HL-60/S4 (cell line): Measurements from ENCODE around the gene ZBTB32.
"Not testable (repeated sequence)": the region's sequence is repeated elsewhere in the genome, so short reads cannot be mapped to it uniquely, and the experiment has no call there.

ENCODE experiments used
- in situ Hi-C: fragments of 300-500 bp; cut with MboI; formaldehyde crosslinking; loops from 2 replicates; pipeline ENCODE4 v1.14.3; 2022; ENCODE audit warnings: low sequenced_read_pairs

ZBTB32 gene, protein sequence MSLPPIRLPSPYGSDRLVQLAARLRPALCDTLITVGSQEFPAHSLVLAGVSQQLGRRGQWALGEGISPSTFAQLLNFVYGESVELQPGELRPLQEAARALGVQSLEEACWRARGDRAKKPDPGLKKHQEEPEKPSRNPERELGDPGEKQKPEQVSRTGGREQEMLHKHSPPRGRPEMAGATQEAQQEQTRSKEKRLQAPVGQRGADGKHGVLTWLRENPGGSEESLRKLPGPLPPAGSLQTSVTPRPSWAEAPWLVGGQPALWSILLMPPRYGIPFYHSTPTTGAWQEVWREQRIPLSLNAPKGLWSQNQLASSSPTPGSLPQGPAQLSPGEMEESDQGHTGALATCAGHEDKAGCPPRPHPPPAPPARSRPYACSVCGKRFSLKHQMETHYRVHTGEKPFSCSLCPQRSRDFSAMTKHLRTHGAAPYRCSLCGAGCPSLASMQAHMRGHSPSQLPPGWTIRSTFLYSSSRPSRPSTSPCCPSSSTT

GRCh38 chr19:35704218-35704617 is at the start of gene ZBTB32:
Gene ZBTB32, plus strand, starts transcription at chr19:35704558. Its CDS starts 10,069 bp downstream, at chr19:35714627.
- in situ Hi-C loops: no loop called here

- in situ Hi-C loops: not testable (repeated sequence)
Observed at GRCh38 chr19:35654828-35655227, 49.5 kb upstream of the ZBTB32 start.

- in situ Hi-C loops: no loop called here
Observed at GRCh38 chr19:35655600-35655999, 48.8 kb upstream of the ZBTB32 start.

DNA sequence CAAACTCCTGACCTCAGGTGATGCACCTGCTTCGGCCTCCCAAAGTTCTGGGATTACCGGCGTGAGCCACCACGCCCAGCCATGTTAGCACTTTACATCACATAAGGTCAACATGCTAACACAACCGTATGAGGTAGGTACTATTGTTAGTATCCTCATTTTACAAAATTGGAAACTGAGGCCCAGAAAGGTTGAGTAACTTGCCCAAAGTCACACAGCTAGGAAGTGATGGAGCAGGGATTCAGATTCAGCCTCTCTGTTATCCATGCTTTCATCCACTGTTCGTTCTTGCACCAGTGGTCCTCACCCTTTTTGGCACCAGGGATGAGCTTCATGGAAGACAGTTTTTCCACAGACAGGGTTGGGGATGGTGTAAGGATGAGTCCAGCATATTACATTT is 47.7 kb upstream of the ZBTB32 start:
- in situ Hi-C loops: no loop called here

GRCh38 chr19:35657904-35658700 is 46.3 kb upstream of the ZBTB32 start:
- in situ Hi-C loops: no loop called here

DNA sequence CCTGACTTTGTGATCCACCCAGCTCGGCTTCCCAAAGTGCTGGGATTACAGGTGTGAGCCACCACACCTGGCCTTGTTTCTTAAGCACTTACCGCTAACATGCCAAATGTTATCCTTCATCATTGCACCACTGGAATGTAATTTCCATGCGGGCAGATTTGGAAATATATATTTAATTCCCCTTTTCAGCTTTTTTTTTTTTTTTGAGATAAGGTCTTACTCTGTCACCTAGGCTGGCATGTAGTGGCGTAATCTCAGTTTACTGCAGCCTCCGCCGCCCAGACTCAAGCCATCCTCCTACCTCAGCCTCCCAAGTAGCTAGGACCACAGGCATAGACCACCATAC is 42.4 kb upstream of the ZBTB32 start:
- in situ Hi-C loops: no loop called here

GRCh38 chr19:35663981-35664380 is 40.4 kb upstream of the ZBTB32 start:
- in situ Hi-C loops: no loop called here

DNA sequence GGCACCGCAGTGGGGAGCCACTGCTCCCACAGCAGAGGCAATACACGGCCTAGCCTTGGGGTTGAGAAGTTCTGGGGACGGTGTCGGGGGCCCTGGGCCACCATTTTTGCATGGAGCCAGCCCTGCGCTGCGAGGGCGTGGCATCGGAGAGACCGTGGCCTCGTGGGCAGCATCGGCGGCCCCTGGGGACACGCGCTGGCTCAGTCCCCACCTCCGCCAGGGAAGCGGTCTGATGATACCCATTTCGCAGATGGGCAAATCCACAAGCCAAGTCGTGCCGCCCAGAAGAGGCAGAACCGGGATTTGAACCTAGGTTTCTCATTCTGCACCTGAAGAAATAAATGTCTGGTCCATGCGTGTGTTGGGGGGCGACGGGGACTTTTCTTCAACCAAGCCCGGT is 39.2 kb upstream of the ZBTB32 start:
- in situ Hi-C loops: no loop called here

DNA sequence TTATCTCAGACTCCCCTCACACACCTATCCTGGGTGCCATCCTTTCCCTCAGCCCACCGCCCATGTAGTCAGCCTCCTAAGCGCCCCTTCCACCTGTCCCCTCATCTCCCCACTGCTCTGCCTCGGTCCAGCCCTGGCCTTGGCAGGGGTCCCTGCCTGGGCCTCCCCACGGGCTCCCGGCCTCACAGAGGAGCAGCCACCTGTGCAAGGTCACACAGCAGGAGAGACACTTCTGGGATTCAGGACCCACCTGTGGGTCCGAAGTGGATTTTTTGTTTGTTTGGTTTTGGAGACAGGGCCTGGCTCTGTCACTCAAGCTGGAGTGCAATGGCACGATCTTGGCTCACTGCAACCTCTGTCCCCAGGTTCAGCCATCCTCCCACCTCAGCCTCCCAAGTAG is 38.8 kb upstream of the ZBTB32 start:
- in situ Hi-C loops: no loop called here

GRCh38 chr19:35666251-35666913 is 38.0 kb upstream of the ZBTB32 start, which contains the start of gene UPK1A:
Gene UPK1A, plus strand, starts transcription at chr19:35666517. Its CDS starts 296 bp downstream, at chr19:35666813.
- in situ Hi-C loops: no loop called here

DNA sequence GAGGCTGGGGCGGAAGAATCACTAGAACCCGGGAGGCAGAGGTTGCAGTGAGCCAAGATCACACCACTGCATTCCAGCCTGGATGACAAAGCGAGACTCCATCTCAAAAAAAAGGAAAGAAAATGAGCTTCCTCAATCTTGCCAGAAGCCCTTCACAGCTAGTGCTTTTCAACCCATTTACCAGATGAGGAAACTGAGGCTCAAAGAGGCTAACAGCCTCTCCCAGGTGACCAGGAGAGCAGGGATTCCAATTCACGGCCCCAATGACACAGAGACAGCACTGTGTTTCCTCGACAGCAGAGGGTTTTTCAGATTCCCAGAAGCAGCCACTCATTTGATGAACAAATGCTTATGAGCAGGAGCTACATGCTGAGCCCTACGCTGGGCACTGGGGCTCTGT is 34.8 kb upstream of the ZBTB32 start:
- in situ Hi-C loops: no loop called here

DNA sequence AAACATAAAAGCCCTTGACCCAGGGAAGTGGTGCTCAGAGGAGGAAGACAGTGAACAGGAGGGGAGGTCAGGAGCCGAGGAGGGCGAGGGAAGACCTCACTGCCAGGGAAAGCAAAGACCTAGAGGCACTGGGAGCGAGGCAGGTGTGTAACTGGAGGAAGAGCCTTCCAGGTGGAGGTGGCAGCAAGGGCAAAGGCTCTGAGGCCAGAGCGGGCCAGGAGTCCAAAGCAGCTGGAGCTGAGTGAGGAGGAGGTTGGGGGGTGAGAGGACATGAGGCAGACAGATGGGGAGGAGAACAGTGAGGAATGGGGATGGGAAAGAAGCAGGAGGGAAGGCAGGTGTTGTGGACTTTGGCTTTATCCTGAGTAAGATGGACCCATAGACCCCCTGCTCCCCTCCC is 34.4 kb upstream of the ZBTB32 start:
- in situ Hi-C loops: no loop called here

DNA sequence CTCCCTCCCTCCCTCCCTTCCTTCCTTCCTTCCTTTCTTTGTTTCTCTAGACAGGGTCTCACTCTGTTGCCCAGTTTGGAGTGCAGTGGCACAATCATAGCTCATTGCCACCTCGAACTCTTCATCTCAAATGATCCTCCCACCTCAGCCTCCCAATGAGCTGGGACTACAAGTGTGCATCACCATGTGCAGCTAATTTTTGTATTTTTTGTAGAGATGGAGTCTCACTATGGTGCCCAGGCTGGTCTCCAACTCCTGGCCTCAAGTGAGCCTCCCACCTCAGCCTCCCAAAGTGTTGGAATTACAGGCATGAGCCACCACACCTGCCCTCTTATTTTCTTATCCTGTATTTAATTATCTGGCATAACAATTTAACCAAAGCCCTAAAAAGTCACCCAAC is 33.7 kb upstream of the ZBTB32 start:
- in situ Hi-C loops: no loop called here

DNA sequence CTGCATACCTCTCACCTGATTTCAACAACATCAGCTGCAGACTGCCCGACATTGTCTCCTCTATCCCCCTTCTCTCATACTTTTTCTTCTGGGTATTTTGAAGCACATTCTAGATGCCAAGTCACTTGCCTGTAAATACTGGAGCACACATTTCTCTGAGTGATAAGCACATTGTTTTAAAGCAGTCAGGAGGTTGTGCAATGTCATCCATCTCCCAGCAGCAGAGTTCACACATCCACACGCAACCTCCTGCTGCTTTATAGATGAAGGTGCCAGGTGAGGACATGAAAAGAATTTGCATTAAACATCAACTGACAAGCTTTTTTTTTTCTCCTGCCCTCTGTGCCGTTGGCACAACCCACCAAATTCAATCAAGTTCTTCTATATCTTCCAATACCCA is 32.5 kb upstream of the ZBTB32 start:
- in situ Hi-C loops: no loop called here

DNA sequence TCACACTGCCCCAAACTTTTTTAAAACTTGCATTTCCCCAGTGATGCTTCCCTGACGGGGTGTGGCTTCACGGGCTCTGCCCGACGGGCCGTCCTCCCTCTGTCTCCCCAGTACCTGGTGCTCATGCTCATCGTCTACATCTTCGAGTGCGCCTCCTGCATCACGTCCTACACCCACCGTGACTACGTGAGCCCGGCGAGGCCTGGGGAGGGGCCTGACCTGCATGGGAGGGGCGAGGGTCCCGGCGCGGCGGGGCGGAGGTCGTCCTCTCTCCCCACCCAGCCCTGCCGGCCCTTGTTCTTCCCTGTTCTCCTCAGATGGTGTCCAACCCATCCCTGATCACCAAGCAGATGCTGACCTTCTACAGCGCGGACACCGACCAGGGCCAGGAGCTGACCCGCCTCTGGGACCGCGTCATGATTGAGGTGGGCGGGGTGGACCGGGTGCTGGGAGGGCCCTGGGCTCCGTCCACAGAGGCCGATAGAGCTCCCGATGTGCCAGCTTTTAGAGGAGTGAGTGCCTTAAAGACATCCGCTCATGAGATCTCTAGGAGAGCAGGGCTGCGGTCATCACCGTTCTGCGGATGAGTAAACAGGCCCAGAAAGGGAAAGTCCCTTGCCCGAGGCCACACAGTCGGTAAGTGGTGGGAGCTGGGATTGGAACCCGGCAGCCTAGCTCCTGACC is 31.1 kb upstream of the ZBTB32 start:
- in situ Hi-C loops: no loop called here

DNA sequence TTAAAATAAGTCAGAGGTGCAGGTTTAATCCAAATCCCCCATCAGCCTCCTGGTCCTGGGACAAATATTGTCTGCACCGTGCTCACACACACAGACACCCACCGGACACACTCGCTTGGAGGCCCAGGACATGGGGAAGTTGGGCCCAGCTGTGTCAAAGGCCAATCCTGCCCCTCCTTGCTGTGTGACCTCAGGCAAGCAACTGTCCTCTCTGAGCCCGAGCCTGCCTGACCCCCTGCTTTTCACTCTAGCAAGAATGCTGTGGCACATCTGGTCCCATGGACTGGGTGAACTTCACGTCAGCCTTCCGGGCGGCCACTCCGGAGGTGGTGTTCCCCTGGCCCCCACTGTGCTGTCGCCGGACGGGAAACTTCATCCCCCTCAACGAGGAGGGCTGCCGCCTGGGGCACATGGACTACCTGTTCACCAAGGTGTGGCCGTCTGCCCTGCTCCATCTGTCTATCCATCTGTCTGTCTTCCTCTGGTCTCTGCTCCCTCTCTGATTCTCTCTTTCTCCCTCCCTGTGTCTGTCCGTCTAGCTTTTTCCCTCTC is 28.7 kb upstream of the ZBTB32 start:
- in situ Hi-C loops: no loop called here

DNA sequence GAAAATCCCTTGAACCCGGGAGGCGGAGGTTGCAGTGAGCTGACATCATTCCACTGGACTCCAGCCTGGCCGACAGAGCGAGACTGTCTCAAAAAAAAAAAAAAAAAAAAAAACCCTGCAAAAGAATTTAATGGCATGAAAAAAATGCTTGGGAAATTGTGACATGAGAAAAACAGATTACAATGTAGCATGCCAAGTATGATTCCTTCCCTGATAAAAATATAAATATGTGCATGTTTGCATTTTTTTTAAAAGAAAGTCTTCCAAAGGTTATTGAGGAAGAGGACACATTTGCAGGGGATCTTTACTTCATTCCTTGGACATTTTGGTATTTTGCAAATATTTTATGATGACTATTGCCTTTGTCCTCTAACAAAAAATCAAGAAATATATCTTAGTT is 14.5 kb upstream of the ZBTB32 start:
- in situ Hi-C loops: no loop called here

DNA sequence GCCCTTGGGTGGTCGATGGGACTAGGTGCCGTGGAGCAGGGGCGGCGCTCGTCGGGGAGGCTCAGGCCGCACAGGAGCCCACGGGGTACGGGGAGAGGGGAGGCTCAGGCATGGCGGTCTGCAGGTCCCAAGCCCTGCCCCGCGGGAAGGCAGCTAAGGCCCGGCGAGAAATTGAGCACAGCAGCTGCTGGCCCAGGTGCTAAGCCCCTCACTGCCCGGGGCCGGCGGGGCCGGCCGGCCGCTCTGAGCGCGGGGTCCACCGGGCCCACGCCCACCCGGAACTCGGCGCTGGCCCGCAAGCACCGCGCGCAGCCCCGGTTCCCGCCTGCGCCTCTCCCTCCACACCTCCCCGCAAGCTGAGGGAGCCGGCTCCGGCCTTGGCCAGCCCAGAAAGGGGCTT is 13.3 kb upstream of the ZBTB32 start:
- in situ Hi-C loops: not testable (repeated sequence)

DNA sequence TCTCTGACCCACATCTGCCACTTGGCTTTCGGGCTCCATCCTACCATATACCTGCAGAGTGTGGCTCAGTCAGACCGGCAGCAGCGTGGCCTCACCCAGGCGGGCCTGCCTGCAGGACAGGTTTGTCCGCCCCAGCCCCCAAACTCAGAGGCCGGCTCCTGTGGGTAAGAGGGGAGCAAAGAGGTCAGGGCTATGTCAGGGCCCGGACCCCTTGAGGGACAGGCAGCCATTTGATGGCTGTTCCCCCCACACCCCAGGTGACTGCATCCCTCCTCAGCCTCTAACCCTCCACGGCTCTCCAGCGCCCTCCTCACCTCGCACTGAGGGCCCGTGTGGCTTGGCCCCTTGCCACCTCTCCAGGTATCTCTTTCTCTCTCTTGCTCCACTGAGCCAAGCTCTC is 12.3 kb upstream of the ZBTB32 start:
- in situ Hi-C loops: no loop called here

- in situ Hi-C loops: no loop called here
Observed at GRCh38 chr19:35693422-35693821, 10.9 kb upstream of the ZBTB32 start.
